ENCODE data around the gene CUL5. TPM values are rescaled to one million over a fixed set of nuclear protein-coding genes. Genes with fewer than 3 reads are reported as not detected.

The CUL5 gene
- total and polyA plus RNA-seq, 2 of the 4 experiments (the other 2 are of a cell fraction), result 8.8 to 31.0 TPM

- Histone ChIP-seq H3K18ac (ENCODE audit: low read depth, low read length) (no peak overlapping the region), H4K20me1 (ENCODE audit: insufficient read depth, low read length) (peaks cover 56% of the 10 kb centered on the region), H3K56ac (ENCODE audit: extremely low read depth, insufficient read depth, low read length) (no peak overlapping the region), H2BK20ac (ENCODE audit: low read depth, low read length) (no peak overlapping the region), H2AFZ (replicated peaks; ENCODE audit: low read length, poor library complexity) (no peak overlapping the region), H3K79me1 (ENCODE audit: low read depth in 1 of 2, low read length in 2 of 2) (peaks cover 32 to 63% of the 10 kb centered on the region in 2 experiments), H2BK15ac (ENCODE audit: low read depth, low read length) (no peak overlapping the region), H4K5ac (ENCODE audit: low read depth, low read length) (no peak overlapping the region), H2BK5ac (ENCODE audit: low read depth, low read length, poor library complexity, severe bottlenecking) (no peak overlapping the region), H3K4me3 (ENCODE audit: insufficient read depth, low read depth, low read length) (no peak overlapping the region), H4K91ac (ENCODE audit: insufficient read depth, low read depth, low read length) (no peak overlapping the region), H2AK5ac (ENCODE audit: low read depth, low read length) (no peak overlapping the region), H2AK9ac (replicated peaks; ENCODE audit: low read depth, low read length, poor library complexity) (no peak overlapping the region), H3K4ac (ENCODE audit: low read depth, low read length) (no peak overlapping the region), H2BK120ac (ENCODE audit: low read depth, low read length) (no peak overlapping the region), H3K23ac (ENCODE audit: low read depth, low read length) (no peak overlapping the region), H4K8ac (ENCODE audit: low read depth in 2 of 2, low read length in 2 of 2) (no peak overlapping the region), H3K14ac (replicated peaks; ENCODE audit: low read depth, low read length) (no peak overlapping the region), H3K9me1 (ENCODE audit: insufficient read depth, low read length) (peaks cover 3% of the 10 kb centered on the region), H3K9ac (ENCODE audit: low read depth, low read length) (no peak overlapping the region), H3K9me3 (ENCODE audit: control insufficient read depth, insufficient read depth, low read length) (no peaks in the 10 kb centered on the region), H3K4me1 (ENCODE audit: control insufficient read depth, insufficient read depth, low read length) (peaks cover 6% of the 10 kb centered on the region), H3K4me2 (ENCODE audit: low read depth, low read length) (no peak overlapping the region), H3K27ac (ENCODE audit: insufficient read depth, low read length) (no peak overlapping the region), H3K27me3 (ENCODE audit: control insufficient read depth, insufficient read depth, low read length) (no peaks in the 10 kb centered on the region), H3K36me3 (ENCODE audit: control insufficient read depth, insufficient read depth, low read length) (peaks cover 2% of the 10 kb centered on the region; the same call in 1 of the 2 replicates)
- ATAC-seq (ENCODE audit: low read depth) (no peak), DNase-seq (no peak)
- 100% methylated on average over 1 of the region's 7 CpGs; no CpG with 5 or more reads in 1 of the 2 experiments for WGBS, 2 experiments (ENCODE audit: extremely low coverage in 2 of 2, insufficient read length in 1 of 2)
- TF ChIP-seq FOS (IDR thresholded peaks at IDR 0.05; ENCODE audit: low read depth, low read length), result no peak
- no peak for TF ChIP-seq CHD1 (IDR thresholded peaks at IDR 0.05; ENCODE audit: low read depth, low read length)
- TF ChIP-seq BHLHE40 (IDR thresholded peaks at IDR 0.05; ENCODE audit: low read depth, low read length), result no peak
- no peak for TF ChIP-seq MAFK (IDR thresholded peaks at IDR 0.05; ENCODE audit: low read depth, low read length)
- TF ChIP-seq SMC3 (IDR thresholded peaks at IDR 0.05; ENCODE audit: low read depth, low read length), result no peak
- no peak for TF ChIP-seq POLR2A (IDR thresholded peaks at IDR 0.05; ENCODE audit: low read depth, low read length)
- TF ChIP-seq CTCF (conservative IDR thresholded peaks at IDR 0.05; ENCODE audit: low read depth, low read length), result no peak
- TF ChIP-seq RAD21 (IDR thresholded peaks at IDR 0.05; ENCODE audit: low read length), result no peak
- no peak for TF ChIP-seq RCOR1 (IDR thresholded peaks at IDR 0.05; ENCODE audit: insufficient replicate concordance, low read length)
- no peak for TF ChIP-seq ELK1 (IDR thresholded peaks at IDR 0.05; ENCODE audit: borderline replicate concordance, low read depth, low read length)
- TF ChIP-seq USF2 (IDR thresholded peaks at IDR 0.05; ENCODE audit: low read depth, low read length), result no peak
- no peak for TF ChIP-seq RFX5 (IDR thresholded peaks at IDR 0.05; ENCODE audit: low read depth, low read length)
- no peak for TF ChIP-seq MXI1 (IDR thresholded peaks at IDR 0.05; ENCODE audit: borderline replicate concordance, low read depth, low read length)
- dilution Hi-C loops (cut with HindIII; ENCODE audit: low sequenced_read_pairs, unreplicated experiment) (no loop called here), in situ Hi-C loops (cut with MboI; ENCODE audit: low sequenced_read_pairs) (loop anchor here (10.0 kb wide), 1 partner anchor 58 kb away; no protein-coding TSS in a partner anchor), intact Hi-C loops (cut with micrococcal nuclease) (loop anchor here (10.0 kb wide), 1 partner anchor 288 kb away; no protein-coding TSS in a partner anchor)
- no TSS peak for BruUV-seq (replicated peaks)
- ChIA-PET CTCF (interaction anchor here (0.7 kb wide), 1 partner anchor 8 kb away, joined by 3 read pairs; no protein-coding TSS in a partner anchor), POLR2A (ENCODE audit: unreplicated experiment) (interaction anchor here (0.5 kb wide), 1 partner anchor 94 kb away, joined by 3 read pairs; no protein-coding TSS in a partner anchor)
Measured at GRCh38 chr11:108027057-108027456, 18.4 kb downstream of the CUL5 start.
